SK-N-SH (cell line): ENCODE data around the gene ATL1.

Experiments
- EP300 ChIP-seq, 2 experiments: IDR thresholded peaks; 2 replicates each; pipeline versions ENCODE4 v1.4.0 to v1.6.1; 2012; ENCODE audit warnings: borderline replicate concordance in 1 of 2, low read depth in 1 of 2, low read length in 1 of 2
- FOXM1 ChIP-seq: IDR thresholded peaks from 2 replicates; pipeline ENCODE4 v1.4.0; 2012; ENCODE audit warnings: low read depth, mild to moderate bottlenecking
- MAX ChIP-seq: IDR thresholded peaks from 2 replicates; pipeline ENCODE4 v1.4.0; 2012; ENCODE audit warnings: low read depth
- RAD21 ChIP-seq: IDR thresholded peaks from 2 replicates; pipeline ENCODE4 v1.6.1; 2012; ENCODE audit warnings: mild to moderate bottlenecking, low read length
- TAF1 ChIP-seq: IDR thresholded peaks from 2 replicates; pipeline ENCODE4 v1.6.1; 2012; ENCODE audit warnings: low read depth, mild to moderate bottlenecking, low read length, moderate library complexity, borderline replicate concordance
- TF ChIP-seq, protein P1 (sequence below): fragments of 200-600 bp; sonication (generic); IDR thresholded peaks from 2 replicates; pipeline ENCODE4 v1.6.1; 2017; ENCODE audit warnings: antibody characterized with exemption, mild to moderate bottlenecking, moderate library complexity
- TF ChIP-seq, protein P2 (sequence below): fragments of 150-350 bp; IDR thresholded peaks from 2 replicates; pipeline ENCODE4 v1.6.1; 2017; ENCODE audit warnings: antibody characterized with exemption, low read length, low read depth, borderline replicate concordance
- TF ChIP-seq, protein P3 (sequence below): IDR thresholded peaks from 2 replicates; pipeline ENCODE4 v1.4.0; 2012; ENCODE audit warnings: low read depth, borderline replicate concordance

- no peak for TF ChIP-seq TAF1
- TF ChIP-seq, protein P1, sequence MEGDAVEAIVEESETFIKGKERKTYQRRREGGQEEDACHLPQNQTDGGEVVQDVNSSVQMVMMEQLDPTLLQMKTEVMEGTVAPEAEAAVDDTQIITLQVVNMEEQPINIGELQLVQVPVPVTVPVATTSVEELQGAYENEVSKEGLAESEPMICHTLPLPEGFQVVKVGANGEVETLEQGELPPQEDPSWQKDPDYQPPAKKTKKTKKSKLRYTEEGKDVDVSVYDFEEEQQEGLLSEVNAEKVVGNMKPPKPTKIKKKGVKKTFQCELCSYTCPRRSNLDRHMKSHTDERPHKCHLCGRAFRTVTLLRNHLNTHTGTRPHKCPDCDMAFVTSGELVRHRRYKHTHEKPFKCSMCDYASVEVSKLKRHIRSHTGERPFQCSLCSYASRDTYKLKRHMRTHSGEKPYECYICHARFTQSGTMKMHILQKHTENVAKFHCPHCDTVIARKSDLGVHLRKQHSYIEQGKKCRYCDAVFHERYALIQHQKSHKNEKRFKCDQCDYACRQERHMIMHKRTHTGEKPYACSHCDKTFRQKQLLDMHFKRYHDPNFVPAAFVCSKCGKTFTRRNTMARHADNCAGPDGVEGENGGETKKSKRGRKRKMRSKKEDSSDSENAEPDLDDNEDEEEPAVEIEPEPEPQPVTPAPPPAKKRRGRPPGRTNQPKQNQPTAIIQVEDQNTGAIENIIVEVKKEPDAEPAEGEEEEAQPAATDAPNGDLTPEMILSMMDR, result no peak
- TF ChIP-seq, protein P2, sequence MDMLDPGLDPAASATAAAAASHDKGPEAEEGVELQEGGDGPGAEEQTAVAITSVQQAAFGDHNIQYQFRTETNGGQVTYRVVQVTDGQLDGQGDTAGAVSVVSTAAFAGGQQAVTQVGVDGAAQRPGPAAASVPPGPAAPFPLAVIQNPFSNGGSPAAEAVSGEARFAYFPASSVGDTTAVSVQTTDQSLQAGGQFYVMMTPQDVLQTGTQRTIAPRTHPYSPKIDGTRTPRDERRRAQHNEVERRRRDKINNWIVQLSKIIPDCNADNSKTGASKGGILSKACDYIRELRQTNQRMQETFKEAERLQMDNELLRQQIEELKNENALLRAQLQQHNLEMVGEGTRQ, result no peak
- TF ChIP-seq, protein P3, sequence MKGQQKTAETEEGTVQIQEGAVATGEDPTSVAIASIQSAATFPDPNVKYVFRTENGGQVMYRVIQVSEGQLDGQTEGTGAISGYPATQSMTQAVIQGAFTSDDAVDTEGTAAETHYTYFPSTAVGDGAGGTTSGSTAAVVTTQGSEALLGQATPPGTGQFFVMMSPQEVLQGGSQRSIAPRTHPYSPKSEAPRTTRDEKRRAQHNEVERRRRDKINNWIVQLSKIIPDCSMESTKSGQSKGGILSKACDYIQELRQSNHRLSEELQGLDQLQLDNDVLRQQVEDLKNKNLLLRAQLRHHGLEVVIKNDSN, result no peak
- no peak for TF ChIP-seq EP300 (IDR thresholded peaks at IDR 0.05; ENCODE audit: borderline replicate concordance in 1 of 2, low read depth in 1 of 2, low read length in 1 of 2)
- TF ChIP-seq MAX, result no peak
- no peak for TF ChIP-seq RAD21
- no peak for TF ChIP-seq FOXM1
Measured at GRCh38 chr14:50524060-50524459, 35.9 kb upstream of the ATL1 start.
